A673 (cell line): Measurements from ENCODE around the gene ELAC1.

Source experiments
- EZH2 ChIP-seq: fragments of 200-600 bp; sonication (generic); IDR thresholded peaks from 2 replicates; pipeline ENCODE4 v1.6.1; 2017; ENCODE audit warnings: borderline replicate concordance, low read depth, mild to moderate bottlenecking, mixed read lengths, antibody characterized with exemption, low read length; ENCODE audit not compliant: poor library complexity, severe bottlenecking
- TF ChIP-seq, protein P1 (sequence below): fragments of 300-800, 200-600 bp; sonication (generic); conservative IDR thresholded peaks from 2 replicates; pipeline ENCODE4 v1.5.1; 2017; ENCODE audit warnings: low read depth, mild to moderate bottlenecking, antibody characterized with exemption, low read length, moderate library complexity, mixed read lengths

- TF ChIP-seq, protein P1, sequence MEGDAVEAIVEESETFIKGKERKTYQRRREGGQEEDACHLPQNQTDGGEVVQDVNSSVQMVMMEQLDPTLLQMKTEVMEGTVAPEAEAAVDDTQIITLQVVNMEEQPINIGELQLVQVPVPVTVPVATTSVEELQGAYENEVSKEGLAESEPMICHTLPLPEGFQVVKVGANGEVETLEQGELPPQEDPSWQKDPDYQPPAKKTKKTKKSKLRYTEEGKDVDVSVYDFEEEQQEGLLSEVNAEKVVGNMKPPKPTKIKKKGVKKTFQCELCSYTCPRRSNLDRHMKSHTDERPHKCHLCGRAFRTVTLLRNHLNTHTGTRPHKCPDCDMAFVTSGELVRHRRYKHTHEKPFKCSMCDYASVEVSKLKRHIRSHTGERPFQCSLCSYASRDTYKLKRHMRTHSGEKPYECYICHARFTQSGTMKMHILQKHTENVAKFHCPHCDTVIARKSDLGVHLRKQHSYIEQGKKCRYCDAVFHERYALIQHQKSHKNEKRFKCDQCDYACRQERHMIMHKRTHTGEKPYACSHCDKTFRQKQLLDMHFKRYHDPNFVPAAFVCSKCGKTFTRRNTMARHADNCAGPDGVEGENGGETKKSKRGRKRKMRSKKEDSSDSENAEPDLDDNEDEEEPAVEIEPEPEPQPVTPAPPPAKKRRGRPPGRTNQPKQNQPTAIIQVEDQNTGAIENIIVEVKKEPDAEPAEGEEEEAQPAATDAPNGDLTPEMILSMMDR = no peak
- TF ChIP-seq EZH2 = no peak
Measured at GRCh38 chr18:50924372-50924771, 43.5 kb upstream of the ELAC1 start.
